PC-9 (cell line): ENCODE results near the gene KLF2.

ENCODE experiments used
- EZH2 ChIP-seq: fragments of 200-600 bp; sonication (generic); IDR thresholded peaks from 2 replicates; pipeline ENCODE4 v1.8.0; 2017; ENCODE audit warnings: antibody characterized with exemption, low read depth
- TF ChIP-seq, protein P1 (sequence below): fragments of 200-600 bp; sonication (generic); conservative IDR thresholded peaks from 2 replicates; pipeline ENCODE4 v1.6.1; 2017; ENCODE audit warnings: mixed run types, antibody characterized with exemption, mild to moderate bottlenecking, moderate library complexity

DNA sequence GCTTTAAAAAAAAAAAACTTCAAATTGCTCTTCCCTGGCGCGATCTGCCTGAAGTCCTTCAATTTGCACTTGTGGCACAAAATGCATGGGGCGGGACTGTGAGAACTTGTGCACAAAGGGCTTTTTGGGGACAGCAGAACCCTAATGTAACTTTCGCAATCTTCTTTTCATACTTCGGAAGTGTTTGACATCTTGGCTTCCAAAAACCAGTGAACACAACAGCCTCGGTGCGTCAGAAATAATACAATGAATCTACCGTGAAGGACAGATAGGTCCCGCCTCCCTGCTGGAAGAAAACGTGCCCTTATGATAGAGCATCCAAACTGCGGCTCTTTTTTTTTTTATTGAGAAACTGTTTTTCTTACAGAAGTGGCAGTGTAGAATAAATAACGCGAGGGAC is 36.6 kb downstream of the KLF2 start:
- TF ChIP-seq, protein P1, sequence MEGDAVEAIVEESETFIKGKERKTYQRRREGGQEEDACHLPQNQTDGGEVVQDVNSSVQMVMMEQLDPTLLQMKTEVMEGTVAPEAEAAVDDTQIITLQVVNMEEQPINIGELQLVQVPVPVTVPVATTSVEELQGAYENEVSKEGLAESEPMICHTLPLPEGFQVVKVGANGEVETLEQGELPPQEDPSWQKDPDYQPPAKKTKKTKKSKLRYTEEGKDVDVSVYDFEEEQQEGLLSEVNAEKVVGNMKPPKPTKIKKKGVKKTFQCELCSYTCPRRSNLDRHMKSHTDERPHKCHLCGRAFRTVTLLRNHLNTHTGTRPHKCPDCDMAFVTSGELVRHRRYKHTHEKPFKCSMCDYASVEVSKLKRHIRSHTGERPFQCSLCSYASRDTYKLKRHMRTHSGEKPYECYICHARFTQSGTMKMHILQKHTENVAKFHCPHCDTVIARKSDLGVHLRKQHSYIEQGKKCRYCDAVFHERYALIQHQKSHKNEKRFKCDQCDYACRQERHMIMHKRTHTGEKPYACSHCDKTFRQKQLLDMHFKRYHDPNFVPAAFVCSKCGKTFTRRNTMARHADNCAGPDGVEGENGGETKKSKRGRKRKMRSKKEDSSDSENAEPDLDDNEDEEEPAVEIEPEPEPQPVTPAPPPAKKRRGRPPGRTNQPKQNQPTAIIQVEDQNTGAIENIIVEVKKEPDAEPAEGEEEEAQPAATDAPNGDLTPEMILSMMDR: no peak
- TF ChIP-seq EZH2: no peak
